Lower lobe of right lung (tissue), 2 donors: ENCODE data around the gene MYBPH. TPM values are rescaled to one million over a fixed set of nuclear protein-coding genes. Genes with fewer than 3 reads are reported as not detected.

ENCODE experiments used
- ATAC-seq, 2 donors: fragments of 200-7000 bp; cut with Tn5 transposase; one replicate each; pipeline ENCODE4 v1.9.1; 2020 to 2022; ENCODE audit warnings: mild to moderate bottlenecking in 2 of 2, moderate library complexity in 2 of 2
- DNase-seq: peaks from one replicate; pipeline ENCODE4 v3.0.0-alpha.2; 2020
- H3K27ac ChIP-seq: fragments of 200-600 bp; one replicate; pipeline ENCODE4 v1.8.0; 2022
- H3K27me3 ChIP-seq: fragments of 200-600 bp; one replicate; pipeline ENCODE4 v1.8.0; 2022; ENCODE audit warnings: low read depth
- H3K36me3 ChIP-seq: fragments of 200-600 bp; one replicate; pipeline ENCODE4 v1.8.0; 2022; ENCODE audit warnings: mild to moderate bottlenecking
- H3K4me1 ChIP-seq: fragments of 200-600 bp; one replicate; pipeline ENCODE4 v1.8.0; 2022
- H3K4me3 ChIP-seq: fragments of 200-600 bp; one replicate; pipeline ENCODE4 v1.8.0; 2022; ENCODE audit warnings: mild to moderate bottlenecking
- H3K9me3 ChIP-seq: fragments of 200-600 bp; one replicate; pipeline ENCODE4 v1.8.0; 2022
- CTCF ChIP-seq: fragments of 200-600 bp; IDR thresholded peaks from one replicate; pipeline ENCODE4 v1.8.0; 2022; ENCODE audit warnings: antibody characterized with exemption, mild to moderate bottlenecking
- intact Hi-C: fragments of 100-400 bp; cut with DNase I; formaldehyde crosslinking; loops from one replicate; pipeline ENCODE4 v1.11.0; 2022
- long read RNA-seq: library from polyadenylated mRNA; unstranded; transcript quantifications from one replicate; pipeline ENCODE4 v2.0.0, GENCODE V29; 2021
- total RNA-seq: library from RNA; stranded (reverse); fragmentation: NEBNext Ultra II Directional; extraction: Animal tissue kit (Norgen Biotek cat#: 25700); gene quantifications from one replicate; pipeline ENCODE4 v1.2.1, GENCODE V29; 2021
- donor health status: DM: no; HTN: yes; CAD: no; lungs with severe emphysema.

Gene MYBPH
- not detected for total RNA-seq
- long read RNA-seq = 0 reads

GRCh38 chr1:203175237-203175826, at the start of gene MYBPH:
Gene MYBPH (minus strand): TSS chr1:203175826. CDS start chr1:203175755, 71 bp downstream.
- no peak within 1 kb of the TSS for H3K27ac ChIP-seq
- H3K36me3 ChIP-seq = no peaks in the 10 kb centered on the region
- H3K9me3 ChIP-seq = no peaks in the 10 kb centered on the region
- TF ChIP-seq CTCF = no peak
- no peak within 1 kb of the TSS for H3K4me3 ChIP-seq
- H3K4me1 ChIP-seq = peaks cover 21% of the 10 kb centered on the region
- intact Hi-C loops = no loop called here
- no peaks in the 10 kb centered on the region for H3K27me3 ChIP-seq
- DNase-seq = no peak
- no peak for ATAC-seq

DNA sequence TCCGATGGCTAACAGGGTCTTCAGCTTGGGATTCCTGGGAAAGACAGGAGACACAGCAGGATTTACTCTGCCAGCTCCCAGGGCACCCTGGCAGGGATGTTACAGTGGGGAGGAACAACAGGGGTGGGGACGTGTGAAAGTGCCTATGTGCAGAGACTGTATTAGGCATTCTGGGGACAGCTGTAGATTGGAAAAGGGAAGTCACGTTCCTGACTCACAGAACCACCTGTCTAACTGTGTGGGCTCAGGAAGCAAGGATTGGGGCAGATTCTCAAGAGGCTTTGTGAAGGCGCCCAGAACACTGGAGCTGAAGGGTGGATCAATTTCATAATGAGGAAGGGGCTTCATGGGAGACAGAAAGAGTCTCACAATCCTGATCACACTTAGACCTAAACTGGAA, 49.4 kb upstream of the MYBPH start:
- Histone ChIP-seq H3K4me1 (no peaks in the 10 kb centered on the region), H3K27ac (no peak overlapping the region), H3K27me3 (no peaks in the 10 kb centered on the region), H3K36me3 (no peaks in the 10 kb centered on the region), H3K4me3 (no peak overlapping the region), H3K9me3 (no peaks in the 10 kb centered on the region)
- intact Hi-C loops = no loop called here
- DNase-seq = no peak
- no peak for ATAC-seq
- no peak for TF ChIP-seq CTCF

GRCh38 chr1:203223012-203223775, 47.6 kb upstream of the MYBPH start:
- H3K4me1 ChIP-seq = no peaks in the 10 kb centered on the region
- DNase-seq (no peak), ATAC-seq (no peak)
- H3K36me3 ChIP-seq = no peaks in the 10 kb centered on the region
- no peak overlapping the region for H3K27ac ChIP-seq
- intact Hi-C loops = no loop called here
- H3K9me3 ChIP-seq = no peaks in the 10 kb centered on the region
- TF ChIP-seq CTCF = no peak
- no peaks in the 10 kb centered on the region for H3K27me3 ChIP-seq
- no peak overlapping the region for H3K4me3 ChIP-seq

DNA sequence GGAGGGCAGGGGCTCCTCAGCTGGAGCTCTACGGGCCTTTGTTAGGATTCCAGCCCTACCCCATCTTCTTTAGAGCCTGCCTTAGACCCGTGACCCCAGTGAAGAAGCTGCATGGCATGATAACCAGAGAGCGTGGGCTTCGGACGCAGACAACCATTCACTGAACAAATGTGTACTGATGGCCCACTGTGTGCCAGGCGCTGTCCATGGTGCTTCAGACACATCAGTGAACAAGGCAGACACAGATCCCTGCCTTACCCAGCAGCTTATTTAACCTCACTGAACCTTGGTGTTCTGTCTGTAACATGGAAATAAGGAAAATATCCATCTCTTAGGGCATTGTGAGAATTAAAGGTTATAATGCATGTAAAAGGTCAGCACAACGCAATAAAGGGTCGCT, 44.3 kb upstream of the MYBPH start:
- H3K4me1 ChIP-seq = peaks cover 7% of the 10 kb centered on the region
- H3K36me3 ChIP-seq = no peaks in the 10 kb centered on the region
- no peak overlapping the region for H3K4me3 ChIP-seq
- ATAC-seq (no peak), DNase-seq (no peak)
- H3K27ac ChIP-seq = no peak overlapping the region
- intact Hi-C loops = no loop called here
- no peaks in the 10 kb centered on the region for H3K9me3 ChIP-seq
- no peak for TF ChIP-seq CTCF
- peaks cover 10% of the 10 kb centered on the region for H3K27me3 ChIP-seq

DNA sequence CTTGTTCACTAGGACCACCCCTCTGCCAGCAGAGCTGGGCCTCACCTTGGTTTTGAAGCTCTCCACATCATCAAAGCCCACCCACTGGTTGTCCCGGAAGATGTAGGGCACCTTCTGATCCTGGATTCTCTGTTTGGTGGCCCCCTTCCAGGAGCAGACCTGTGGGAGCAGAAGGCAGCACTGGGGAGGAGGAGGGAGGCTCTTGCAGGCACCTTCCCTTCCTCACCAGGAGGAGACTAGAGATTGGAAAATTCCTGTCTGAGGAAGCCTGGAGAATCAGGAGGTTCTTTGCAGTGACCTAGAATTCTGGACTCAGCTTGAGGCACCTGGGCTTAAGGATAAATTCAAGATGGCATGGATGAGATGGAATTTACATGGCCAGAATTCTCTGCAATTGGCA, 43.5 kb upstream of the MYBPH start:
- H3K4me1 ChIP-seq = peaks cover 7% of the 10 kb centered on the region
- no peaks in the 10 kb centered on the region for H3K36me3 ChIP-seq
- intact Hi-C loops = no loop called here
- DNase-seq (no peak), ATAC-seq (no peak)
- H3K27ac ChIP-seq = no peak overlapping the region
- H3K4me3 ChIP-seq = no peak overlapping the region
- no peak for TF ChIP-seq CTCF
- peaks cover 10% of the 10 kb centered on the region for H3K27me3 ChIP-seq
- no peaks in the 10 kb centered on the region for H3K9me3 ChIP-seq
